Testis (tissue), 3 donors: ENCODE measurements around the gene CCDC188. TPM values are rescaled to one million over a fixed set of nuclear protein-coding genes. Genes with fewer than 3 reads are reported as not detected.

Experiments used
- DNase-seq: peaks from one replicate; pipeline ENCODE4 v3.0.0-alpha.2; 2019
- H3K27ac ChIP-seq, 2 donors: fragments of 200-600 bp; sonication (generic); one replicate each; pipeline ENCODE4 v1.5.1; 2019
- H3K27me3 ChIP-seq: fragments of 200-600 bp; sonication (generic); one replicate; pipeline ENCODE4 v1.5.1; 2019
- H3K36me3 ChIP-seq: fragments of 200-600 bp; sonication (generic); one replicate; pipeline ENCODE4 v1.5.1; 2017; ENCODE audit warnings: low read depth; ENCODE audit errors: missing control alignments
- H3K4me1 ChIP-seq: fragments of 200-600 bp; sonication (generic); one replicate; pipeline ENCODE4 v1.5.1; 2019
- H3K4me3 ChIP-seq, 2 donors: fragments of 200-600 bp; sonication (generic); one replicate each; pipeline ENCODE4 v1.5.1; 2017 to 2019
- H3K9me3 ChIP-seq: fragments of 200-600 bp; sonication (generic); one replicate; pipeline ENCODE4 v1.5.1; 2017
- POLR2A ChIP-seq: fragments of 450-650 bp; IDR thresholded peaks from one replicate; pipeline ENCODE4 v1.6.1; 2017; ENCODE audit warnings: antibody characterized with exemption, mild to moderate bottlenecking, moderate library complexity
- WGBS, 2 donors: methylation state at CpG; one replicate each; pipeline ENCODE4 v1.1.5; 2018; 5-methylcytosine and 5-hydroxymethylcytosine counted together
- intact Hi-C: fragments of 100-400 bp; cut with DNase I; formaldehyde crosslinking; loops from one replicate; pipeline ENCODE4 v1.15.1; 2023; ENCODE audit warnings: low total_unique reads
- polyA plus RNA-seq: library from polyadenylated mRNA; stranded (reverse); fragments of 350-450 nt; fragmentation: Illumina TruSeq; extraction: RNeasy Lipid Tissue Mini Kit (QIAGEN cat#74804); gene quantifications from one replicate; pipeline ENCODE4 v1.2.3, GENCODE V29; 2014; ENCODE audit warnings: low read depth, low replicate concordance; ENCODE audit not compliant: insufficient read depth
- total RNA-seq, 2 donors: library from RNA; depleted of rRNA; stranded (reverse); fragments of >200 nt; gene quantifications; one replicate each; pipeline ENCODE4 v1.2.3, GENCODE V29; 2016
- TF ChIP-seq, protein P1 (sequence below), 3 experiments: fragments of 450-650 bp in 2 of 3; fragments of 200-600 bp in 1 of 3; sonication (generic) in 1 of 3; IDR thresholded peaks; one replicate each; pipeline ENCODE4 v1.5.1; 2016 to 2019; ENCODE audit warnings: antibody characterized with exemption in 3 of 3, mild to moderate bottlenecking in 2 of 3, moderate library complexity in 1 of 3

The CCDC188 gene
- total and polyA plus RNA-seq, 3 donors from 2014 or later, result 12.2 to 46.5 (median 33.1) TPM

DNA sequence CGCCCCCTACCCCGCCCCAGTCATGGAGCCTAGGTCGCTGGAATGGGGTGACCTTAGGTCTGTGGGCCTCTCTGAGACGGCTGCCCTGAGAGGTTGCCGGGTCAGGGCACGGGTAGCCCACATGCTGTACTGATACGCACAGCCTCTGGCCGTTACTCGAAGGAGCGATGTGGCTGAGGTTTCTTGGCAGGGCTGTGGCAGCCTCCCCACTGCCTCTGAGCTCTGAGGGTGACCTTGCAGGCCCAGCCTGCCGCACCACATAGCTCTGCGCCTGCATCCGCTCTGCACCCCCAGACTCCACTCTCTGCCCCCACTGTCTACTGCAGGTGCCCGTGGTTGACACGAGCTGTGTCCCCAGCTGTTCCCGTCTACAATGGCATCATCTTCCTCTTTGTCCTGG lies 12.0 kb downstream of the CCDC188 start:
- no peak overlapping the region for H3K27ac ChIP-seq
- no peak overlapping the region for H3K4me3 ChIP-seq
- intact Hi-C loops, result no loop called here
- H3K9me3 ChIP-seq, result no peaks in the 10 kb centered on the region
- peaks cover 28% of the 10 kb centered on the region for H3K4me1 ChIP-seq
- DNase-seq, result peak; percentile 63
- no peaks in the 10 kb centered on the region for H3K27me3 ChIP-seq
- TF ChIP-seq, protein P1, sequence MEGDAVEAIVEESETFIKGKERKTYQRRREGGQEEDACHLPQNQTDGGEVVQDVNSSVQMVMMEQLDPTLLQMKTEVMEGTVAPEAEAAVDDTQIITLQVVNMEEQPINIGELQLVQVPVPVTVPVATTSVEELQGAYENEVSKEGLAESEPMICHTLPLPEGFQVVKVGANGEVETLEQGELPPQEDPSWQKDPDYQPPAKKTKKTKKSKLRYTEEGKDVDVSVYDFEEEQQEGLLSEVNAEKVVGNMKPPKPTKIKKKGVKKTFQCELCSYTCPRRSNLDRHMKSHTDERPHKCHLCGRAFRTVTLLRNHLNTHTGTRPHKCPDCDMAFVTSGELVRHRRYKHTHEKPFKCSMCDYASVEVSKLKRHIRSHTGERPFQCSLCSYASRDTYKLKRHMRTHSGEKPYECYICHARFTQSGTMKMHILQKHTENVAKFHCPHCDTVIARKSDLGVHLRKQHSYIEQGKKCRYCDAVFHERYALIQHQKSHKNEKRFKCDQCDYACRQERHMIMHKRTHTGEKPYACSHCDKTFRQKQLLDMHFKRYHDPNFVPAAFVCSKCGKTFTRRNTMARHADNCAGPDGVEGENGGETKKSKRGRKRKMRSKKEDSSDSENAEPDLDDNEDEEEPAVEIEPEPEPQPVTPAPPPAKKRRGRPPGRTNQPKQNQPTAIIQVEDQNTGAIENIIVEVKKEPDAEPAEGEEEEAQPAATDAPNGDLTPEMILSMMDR (IDR thresholded peaks at IDR 0.05), result no peak
- no peaks in the 10 kb centered on the region for H3K36me3 ChIP-seq
- 76 to 95% methylated on average over 5 to 16 of the region's 16 CpGs for WGBS, 2 donors

DNA sequence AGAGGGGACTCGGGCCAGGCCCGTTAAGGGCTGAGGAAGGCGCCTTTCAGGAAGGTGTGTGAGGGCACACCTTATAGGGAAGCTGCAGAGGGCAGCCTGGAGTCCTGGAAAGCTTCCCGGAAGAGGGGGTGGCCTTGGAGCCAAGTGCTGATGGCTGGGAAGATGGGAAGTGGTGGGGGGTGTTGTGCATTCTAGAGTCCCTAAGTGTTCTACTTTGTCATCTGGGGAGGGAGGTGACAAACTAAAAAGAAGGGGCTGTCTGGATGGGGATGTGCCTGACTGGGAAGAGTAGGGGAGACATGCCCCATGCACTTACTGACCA lies 12.5 kb downstream of the CCDC188 start:
- 52 to 90% methylated on average over 2 to 4 of the region's 4 CpGs for WGBS, 2 donors
- Histone ChIP-seq H3K27ac (no peak overlapping the region), H3K4me1 (peaks cover 30% of the 10 kb centered on the region), H3K27me3 (no peaks in the 10 kb centered on the region), H3K4me3 (no peak overlapping the region), H3K36me3 (no peaks in the 10 kb centered on the region), H3K9me3 (no peaks in the 10 kb centered on the region)
- no peak for DNase-seq
- TF ChIP-seq POLR2A, result no peak
- TF ChIP-seq, protein P1 (IDR thresholded peaks at IDR 0.05), result no peak
- intact Hi-C loops, result no loop called here

DNA sequence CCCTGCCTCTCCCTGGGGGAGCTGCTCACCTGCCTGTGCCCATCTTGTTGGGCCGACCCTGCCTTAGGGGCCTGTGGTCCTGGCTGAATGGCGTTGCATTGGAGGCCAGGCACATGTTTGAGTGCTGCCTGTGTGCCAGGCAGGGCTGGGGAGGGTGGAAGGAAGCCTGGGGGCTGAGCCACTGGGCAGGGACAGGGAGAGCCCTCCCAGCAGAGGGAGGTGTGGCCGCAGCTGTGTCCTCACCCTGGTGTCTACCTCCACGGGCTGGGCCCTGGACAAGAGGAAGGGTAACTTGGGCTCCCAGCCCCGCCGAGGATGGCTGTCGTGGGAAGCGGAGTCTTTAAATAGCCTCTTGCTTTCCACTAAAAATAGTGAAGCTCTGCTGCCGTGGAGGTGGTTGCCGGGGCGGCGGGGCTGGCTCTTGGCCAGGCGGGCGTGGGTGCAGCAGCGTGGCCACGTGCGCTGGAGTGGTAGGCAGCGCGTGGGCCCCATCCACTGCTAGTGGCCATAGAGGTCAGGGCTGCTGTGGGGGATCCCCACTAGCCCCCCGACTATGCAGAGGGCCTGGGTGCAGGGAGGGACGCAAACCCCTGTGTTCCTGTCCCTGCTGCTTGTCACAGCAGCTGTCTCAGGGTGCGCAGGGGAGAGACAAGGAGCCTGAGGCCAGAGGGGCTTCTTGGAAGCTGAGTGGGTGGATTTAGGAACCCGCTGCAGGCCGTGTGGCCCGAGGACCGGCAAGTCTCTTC lies 13.0 kb downstream of the CCDC188 start:
- TF ChIP-seq, protein P1 (IDR thresholded peaks at IDR 0.05), result no peak
- no peak for TF ChIP-seq POLR2A
- intact Hi-C loops, result no loop called here
- Histone ChIP-seq H3K27me3 (no peaks in the 10 kb centered on the region), H3K36me3 (no peaks in the 10 kb centered on the region), H3K4me1 (peaks cover 36% of the 10 kb centered on the region), H3K27ac (no peak overlapping the region), H3K4me3 (no peak overlapping the region), H3K9me3 (no peaks in the 10 kb centered on the region)
- 34 to 39% methylated on average over 14 to 26 of the region's 26 CpGs for WGBS, 2 donors
- DNase-seq, result no peak

DNA sequence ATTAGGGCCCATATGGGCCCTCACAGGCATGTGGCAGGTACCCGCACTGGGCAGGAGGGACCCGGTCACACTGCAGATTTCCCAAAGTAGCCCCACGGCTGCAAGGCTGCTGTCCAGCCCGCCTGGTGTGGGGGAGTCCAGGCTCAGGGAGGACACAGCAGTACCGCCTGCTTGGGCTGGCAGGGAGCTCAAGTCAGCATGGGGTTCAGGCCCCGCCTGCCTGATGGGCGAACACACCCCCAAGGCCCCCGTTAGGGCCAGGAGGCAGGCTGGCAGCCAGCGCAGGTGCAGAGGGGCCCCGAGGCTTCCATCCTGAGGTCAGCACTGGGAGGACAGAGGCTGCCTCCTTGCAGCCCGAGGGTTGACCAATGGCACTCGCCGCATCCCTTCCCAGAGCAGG lies 13.7 kb downstream of the CCDC188 start:
- H3K27ac ChIP-seq, result peak overlapping the region in 1 of 2 donors; percentile 17
- no peak for TF ChIP-seq POLR2A
- no peaks in the 10 kb centered on the region for H3K9me3 ChIP-seq
- intact Hi-C loops, result no loop called here
- H3K4me3 ChIP-seq, result no peak overlapping the region
- DNase-seq, result no peak
- no peaks in the 10 kb centered on the region for H3K36me3 ChIP-seq
- WGBS, 2 donors, result 70 to 74% methylated on average over 3 to 12 of the region's 13 CpGs
- peaks cover 40% of the 10 kb centered on the region for H3K4me1 ChIP-seq
- no peaks in the 10 kb centered on the region for H3K27me3 ChIP-seq

DNA sequence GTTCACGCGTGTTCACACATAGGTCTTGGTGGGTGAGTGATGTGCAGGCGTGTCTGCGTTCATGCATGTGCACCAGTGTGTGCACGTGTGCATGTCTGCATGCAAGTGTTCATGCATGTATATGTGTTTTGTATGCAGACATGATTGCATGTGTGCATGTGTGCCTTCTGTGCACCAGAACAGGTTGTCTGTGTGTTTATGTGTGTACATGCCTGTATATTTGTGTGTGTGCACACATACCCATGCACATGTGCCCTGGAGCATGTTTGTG lies 14.3 kb downstream of the CCDC188 start:
- Histone ChIP-seq H3K4me1 (peaks cover 40% of the 10 kb centered on the region), H3K4me3 (no peak overlapping the region), H3K9me3 (no peaks in the 10 kb centered on the region), H3K36me3 (no peaks in the 10 kb centered on the region), H3K27ac (no peak overlapping the region), H3K27me3 (no peaks in the 10 kb centered on the region)
- intact Hi-C loops, result no loop called here
- no peak for DNase-seq
- 87 to 94% methylated on average over 3 to 5 of the region's 5 CpGs for whole genome bisulfite sequencing, 2 donors
- TF ChIP-seq, protein P1 (IDR thresholded peaks at IDR 0.05), result no peak
- TF ChIP-seq POLR2A, result no peak
